ENCODE measurements around the gene TNFRSF18.

Gene TNFRSF18

GRCh38 chr1:1223891-1224290 lies 17.5 kb upstream of the TNFRSF18 start:
- DNase-seq, result no peak
- Histone ChIP-seq H2AFZ (ENCODE audit: low read length) (no peak overlapping the region), H3K79me2 (ENCODE audit: low read length) (peaks cover 42% of the 10 kb centered on the region), H3F3A (ENCODE audit: insufficient read depth, low read length) (no peaks in the 10 kb centered on the region), H3K4me3 (ENCODE audit: low read length) (no peak overlapping the region), H3K9ac (ENCODE audit: low read length) (no peak overlapping the region), H3K9me3 (replicated peaks; ENCODE audit: insufficient read depth, low read length) (no peaks in the 10 kb centered on the region), H3K27me3 (replicated peaks; ENCODE audit: insufficient read depth, low read length) (no peaks in the 10 kb centered on the region), H3K4me1 (ENCODE audit: low read length) (no peaks in the 10 kb centered on the region), H3K36me3 (replicated peaks; ENCODE audit: insufficient read depth, low read length) (peaks cover 12% of the 10 kb centered on the region), H3K27ac (ENCODE audit: low read length) (no peak overlapping the region), H3K4me2 (ENCODE audit: low read depth, low read length) (no peak overlapping the region), H4K20me1 (ENCODE audit: insufficient read depth, low read length) (no peaks in the 10 kb centered on the region), H3K9me2 (replicated peaks; ENCODE audit: insufficient read depth, low read length) (no peaks in the 10 kb centered on the region)
- no peak for TF ChIP-seq CTCF (IDR thresholded peaks at IDR 0.05; ENCODE audit: low read length)
- TF ChIP-seq EZH2phosphoT487 (IDR thresholded peaks at IDR 0.05; ENCODE audit: low read length), result no peak
- TF ChIP-seq EZH2 (optimal IDR thresholded peaks at IDR 0.05; ENCODE audit: low read depth, low read length), result no peak

GRCh38 chr1:1223321-1223720 lies 16.9 kb upstream of the TNFRSF18 start:
- peaks cover 37% of the 10 kb centered on the region for H3K79me2 ChIP-seq (ENCODE audit: low read length)
- no peaks in the 10 kb centered on the region for H3K9me2 ChIP-seq (replicated peaks; ENCODE audit: insufficient read depth, low read length)
- no peak overlapping the region for H3K27ac ChIP-seq (ENCODE audit: low read length)
- H3K4me2 ChIP-seq (ENCODE audit: low read depth, low read length), result no peak overlapping the region
- no peak overlapping the region for H3K9ac ChIP-seq (ENCODE audit: low read length)
- no peaks in the 10 kb centered on the region for H3K9me3 ChIP-seq (replicated peaks; ENCODE audit: insufficient read depth, low read length)
- no peaks in the 10 kb centered on the region for H4K20me1 ChIP-seq (ENCODE audit: insufficient read depth, low read length)
- H3K4me1 ChIP-seq (ENCODE audit: low read length), result no peaks in the 10 kb centered on the region
- H3F3A ChIP-seq (ENCODE audit: insufficient read depth, low read length), result no peaks in the 10 kb centered on the region
- no peaks in the 10 kb centered on the region for H3K27me3 ChIP-seq (replicated peaks; ENCODE audit: insufficient read depth, low read length)
- peaks cover 9% of the 10 kb centered on the region for H3K36me3 ChIP-seq (replicated peaks; ENCODE audit: insufficient read depth, low read length)
- H2AFZ ChIP-seq (ENCODE audit: low read length), result no peak overlapping the region
- H3K4me3 ChIP-seq (ENCODE audit: low read length), result no peak overlapping the region
- DNase-seq, result no peak
- TF ChIP-seq EZH2 (optimal IDR thresholded peaks at IDR 0.05; ENCODE audit: low read depth, low read length) (no peak), CTCF (IDR thresholded peaks at IDR 0.05; ENCODE audit: low read length) (no peak), EZH2phosphoT487 (IDR thresholded peaks at IDR 0.05; ENCODE audit: low read length) (no peak)

GRCh38 chr1:1222575-1223225 lies 16.3 kb upstream of the TNFRSF18 start:
- Histone ChIP-seq H3K9me2 (replicated peaks; ENCODE audit: insufficient read depth, low read length) (no peaks in the 10 kb centered on the region), H3K27me3 (replicated peaks; ENCODE audit: insufficient read depth, low read length) (no peaks in the 10 kb centered on the region), H3K4me1 (ENCODE audit: low read length) (no peaks in the 10 kb centered on the region), H3K9ac (ENCODE audit: low read length) (no peak overlapping the region), H3K9me3 (replicated peaks; ENCODE audit: insufficient read depth, low read length) (no peaks in the 10 kb centered on the region), H3K4me3 (ENCODE audit: low read length) (no peak overlapping the region), H4K20me1 (ENCODE audit: insufficient read depth, low read length) (no peaks in the 10 kb centered on the region), H2AFZ (ENCODE audit: low read length) (no peak overlapping the region), H3K36me3 (replicated peaks; ENCODE audit: insufficient read depth, low read length) (peaks cover 7% of the 10 kb centered on the region), H3K4me2 (ENCODE audit: low read depth, low read length) (no peak overlapping the region), H3F3A (ENCODE audit: insufficient read depth, low read length) (no peaks in the 10 kb centered on the region), H3K79me2 (ENCODE audit: low read length) (peaks cover 30% of the 10 kb centered on the region), H3K27ac (ENCODE audit: low read length) (no peak overlapping the region)
- TF ChIP-seq EZH2phosphoT487 (IDR thresholded peaks at IDR 0.05; ENCODE audit: low read length), result no peak
- TF ChIP-seq EZH2 (optimal IDR thresholded peaks at IDR 0.05; ENCODE audit: low read depth, low read length), result no peak
- TF ChIP-seq CTCF (IDR thresholded peaks at IDR 0.05; ENCODE audit: low read length), result no peak
- no peak for DNase-seq
